Tibial nerve (tissue), 4 donors: ENCODE data around the gene RAD50. TPM values are rescaled to one million over a fixed set of nuclear protein-coding genes. Genes with fewer than 3 reads are reported as not detected.
"Not testable (repeated sequence)": the region's sequence is repeated elsewhere in the genome, so short reads cannot be mapped to it uniquely, and the experiment has no call there.

Experiments
- DNase-seq, 2 donors: peaks; one replicate each; pipeline ENCODE4 v3.0.0-alpha.2; 2019; ENCODE audit warnings: low spot score in 2 of 2
- H3K27ac ChIP-seq, 4 donors: fragments of 200-600 bp; sonication (generic) in 3 of 4; one replicate each; pipeline ENCODE4 v1.5.1; 2017 to 2019; ENCODE audit warnings: mild to moderate bottlenecking in 1 of 4
- H3K27me3 ChIP-seq, 2 donors: fragments of 200-600 bp; sonication (generic) in 1 of 2; one replicate each; pipeline versions ENCODE4 v1.5.1 to v1.6.0; 2017 to 2019
- H3K36me3 ChIP-seq, 3 donors: fragments of 200-600 bp; sonication (generic); one replicate each; pipeline ENCODE4 v1.5.1; 2018 to 2019
- H3K4me1 ChIP-seq, 4 donors: fragments of 200-600 bp; sonication (generic) in 3 of 4; one replicate each; pipeline ENCODE4 v1.5.1; 2017 to 2019
- H3K4me3 ChIP-seq, 4 donors: fragments of 200-600 bp; sonication (generic) in 3 of 4; one replicate each; pipeline ENCODE4 v1.5.1; 2017 to 2019; ENCODE audit warnings: mild to moderate bottlenecking in 1 of 4, moderate library complexity in 1 of 4
- H3K9me3 ChIP-seq, 4 donors: fragments of 200-600 bp; sonication (generic) in 3 of 4; one replicate each; pipeline ENCODE4 v1.5.1; 2017 to 2019
- EP300 ChIP-seq, 2 donors: sonication (generic); formaldehyde crosslinking; IDR thresholded peaks; one replicate each; pipeline ENCODE4 v1.6.1; 2017; ENCODE audit warnings: antibody characterized with exemption in 2 of 2, mild to moderate bottlenecking in 1 of 2
- POLR2A ChIP-seq, 2 donors: fragments of 450-650 bp; IDR thresholded peaks; one replicate each; pipeline ENCODE4 v1.6.1; 2017; ENCODE audit warnings: antibody characterized with exemption in 2 of 2, mild to moderate bottlenecking in 2 of 2, moderate library complexity in 2 of 2
- whole genome bisulfite sequencing, 2 donors: methylation state at CpG; one replicate each; pipeline ENCODE4 v1.1.5; 2018; 5-methylcytosine and 5-hydroxymethylcytosine counted together
- total RNA-seq, 4 donors: library from RNA; depleted of rRNA; stranded (reverse); fragments of >200 nt; gene quantifications; one replicate each; pipeline ENCODE4 v1.1.0, GENCODE V29; 2016
- TF ChIP-seq, protein P1 (sequence below), 5 experiments: fragments of 200-600 bp in 3 of 5; fragments of 450-650 bp in 2 of 5; sonication (generic) in 3 of 5; IDR thresholded peaks; one replicate each; pipeline ENCODE4 v1.5.1; 2016 to 2019; ENCODE audit warnings: antibody characterized with exemption in 5 of 5, mild to moderate bottlenecking in 3 of 5, moderate library complexity in 2 of 5

Gene RAD50
- total RNA-seq, 4 donors from 2014 or later, result 36.5 to 40.5 (median 39.2) TPM

DNA sequence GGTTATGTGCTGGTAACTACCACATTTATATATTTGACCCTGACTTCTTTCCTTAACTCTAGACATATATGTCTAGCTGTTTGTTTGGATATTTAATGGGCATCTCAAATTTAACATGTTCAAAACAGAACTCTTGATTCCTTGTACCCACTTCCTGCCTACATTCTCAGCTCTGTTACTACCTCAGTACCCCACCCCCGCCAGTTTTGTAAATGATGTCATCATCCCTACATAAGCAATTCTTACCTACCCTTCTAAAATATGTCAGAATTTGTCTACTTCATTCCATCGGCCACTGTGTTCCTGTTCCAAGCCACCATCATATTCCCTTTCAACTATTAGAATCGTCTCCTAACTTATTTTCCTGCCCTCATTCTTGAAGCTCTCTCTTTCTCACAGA lies 4.8 kb downstream of the RAD50 start:
- peaks cover 0 to 22% (median 12%) of the 10 kb centered on the region in 4 donors for H3K4me1 ChIP-seq
- no peak for TF ChIP-seq POLR2A (IDR thresholded peaks at IDR 0.05)
- no peak overlapping the region for H3K27ac ChIP-seq
- no peaks in the 10 kb centered on the region for H3K27me3 ChIP-seq
- no peak overlapping the region for H3K4me3 ChIP-seq
- 91 to 97% methylated on average over 3 of the region's 3 CpGs for WGBS, 2 donors
- H3K36me3 ChIP-seq, result peaks cover 0 to 57% (median 0%) of the 10 kb centered on the region in 3 donors
- DNase-seq, result no peak
- peaks cover 0 to 15% (median 2%) of the 10 kb centered on the region in 4 donors for H3K9me3 ChIP-seq

DNA sequence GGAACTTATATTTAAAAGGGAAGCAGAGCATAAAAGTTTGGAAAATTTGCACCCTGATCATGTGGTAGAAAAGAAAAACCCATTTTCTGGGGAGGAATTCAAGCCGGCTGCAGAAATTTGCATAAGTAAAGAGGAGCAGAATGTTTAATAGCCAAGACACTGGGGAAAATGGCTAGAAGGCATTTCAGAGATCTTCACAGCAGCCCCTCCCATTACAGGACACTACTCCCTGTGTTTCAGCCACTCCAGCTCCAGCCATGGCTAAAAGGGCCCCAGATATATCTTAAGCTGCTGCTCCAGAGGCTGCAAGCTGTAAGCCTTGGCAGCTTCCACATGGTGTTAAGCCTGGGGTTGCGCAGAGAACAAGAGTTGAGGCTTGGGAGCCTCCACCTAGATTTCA lies 7.8 kb downstream of the RAD50 start:
- H3K4me3 ChIP-seq, DNase-seq, H3K27ac ChIP-seq, H3K4me1 ChIP-seq, H3K27me3 ChIP-seq: not testable (repeated sequence)
- 96 to 98% methylated on average over 1 to 2 of the region's 2 CpGs for WGBS, 2 donors
- Histone ChIP-seq H3K9me3 (peaks cover 0 to 15% (median 2%) of the 10 kb centered on the region in 4 donors), H3K36me3 (peaks cover 0 to 71% (median 0%) of the 10 kb centered on the region in 3 donors)

DNA sequence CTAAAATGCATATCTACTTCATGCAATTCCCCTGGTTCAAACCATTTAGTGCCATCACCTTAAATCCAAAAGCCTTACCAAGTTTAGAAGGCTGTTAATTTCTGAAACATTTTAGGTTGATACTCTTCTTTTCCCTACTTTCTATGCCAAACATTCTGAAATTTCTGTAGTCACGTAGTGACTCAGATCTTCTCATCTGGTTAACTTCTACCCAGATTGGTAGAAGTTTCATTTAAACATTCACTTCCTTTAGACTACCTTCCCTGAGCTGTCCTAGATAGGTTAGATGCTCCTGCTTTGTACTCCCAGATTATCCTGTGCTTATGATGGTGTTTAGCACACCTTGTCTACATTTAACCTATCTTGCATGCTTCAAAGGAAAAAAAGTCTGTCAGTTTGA lies 9.9 kb downstream of the RAD50 start:
- Histone ChIP-seq H3K4me3 (no peak overlapping the region), H3K27me3 (no peaks in the 10 kb centered on the region), H3K27ac (no peak overlapping the region), H3K4me1 (no peaks in the 10 kb centered on the region), H3K36me3 (peaks cover 0 to 58% (median 0%) of the 10 kb centered on the region in 3 donors), H3K9me3 (peaks cover 0 to 15% (median 2%) of the 10 kb centered on the region in 4 donors)
- 91 to 98% methylated on average over 1 of the region's 1 CpG for WGBS, 2 donors
- TF ChIP-seq POLR2A (IDR thresholded peaks at IDR 0.05) (no peak), EP300 (IDR thresholded peaks at IDR 0.05) (no peak)
- TF ChIP-seq, protein P1, sequence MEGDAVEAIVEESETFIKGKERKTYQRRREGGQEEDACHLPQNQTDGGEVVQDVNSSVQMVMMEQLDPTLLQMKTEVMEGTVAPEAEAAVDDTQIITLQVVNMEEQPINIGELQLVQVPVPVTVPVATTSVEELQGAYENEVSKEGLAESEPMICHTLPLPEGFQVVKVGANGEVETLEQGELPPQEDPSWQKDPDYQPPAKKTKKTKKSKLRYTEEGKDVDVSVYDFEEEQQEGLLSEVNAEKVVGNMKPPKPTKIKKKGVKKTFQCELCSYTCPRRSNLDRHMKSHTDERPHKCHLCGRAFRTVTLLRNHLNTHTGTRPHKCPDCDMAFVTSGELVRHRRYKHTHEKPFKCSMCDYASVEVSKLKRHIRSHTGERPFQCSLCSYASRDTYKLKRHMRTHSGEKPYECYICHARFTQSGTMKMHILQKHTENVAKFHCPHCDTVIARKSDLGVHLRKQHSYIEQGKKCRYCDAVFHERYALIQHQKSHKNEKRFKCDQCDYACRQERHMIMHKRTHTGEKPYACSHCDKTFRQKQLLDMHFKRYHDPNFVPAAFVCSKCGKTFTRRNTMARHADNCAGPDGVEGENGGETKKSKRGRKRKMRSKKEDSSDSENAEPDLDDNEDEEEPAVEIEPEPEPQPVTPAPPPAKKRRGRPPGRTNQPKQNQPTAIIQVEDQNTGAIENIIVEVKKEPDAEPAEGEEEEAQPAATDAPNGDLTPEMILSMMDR (IDR thresholded peaks at IDR 0.05), result no peak
- DNase-seq, result no peak

DNA sequence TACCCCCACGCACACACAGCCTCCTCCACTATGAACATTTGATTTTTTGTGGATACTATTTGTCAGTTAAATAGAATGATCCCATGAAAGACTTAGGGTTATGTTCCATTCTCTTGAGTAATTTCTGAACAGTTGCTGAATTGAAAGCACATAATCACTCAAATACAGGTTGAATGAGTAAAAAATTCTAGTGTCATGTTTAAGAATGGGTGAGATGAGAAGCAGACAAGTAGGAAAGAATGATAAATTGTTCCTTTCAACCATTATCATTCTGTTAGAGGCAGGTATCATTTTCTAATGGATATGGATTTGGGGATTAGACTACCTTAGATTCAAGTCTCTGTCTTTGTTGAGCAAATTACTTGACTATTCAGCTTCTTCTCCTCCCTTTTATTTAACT lies 19.3 kb downstream of the RAD50 start:
- TF ChIP-seq, protein P1 (IDR thresholded peaks at IDR 0.05), result no peak
- TF ChIP-seq EP300 (IDR thresholded peaks at IDR 0.05) (no peak), POLR2A (IDR thresholded peaks at IDR 0.05) (no peak)
- DNase-seq, result no peak
- Histone ChIP-seq H3K27ac (no peak overlapping the region), H3K4me1 (no peaks in the 10 kb centered on the region), H3K27me3 (no peaks in the 10 kb centered on the region), H3K9me3 (no peaks in the 10 kb centered on the region), H3K4me3 (no peak overlapping the region), H3K36me3 (peaks cover 0 to 71% (median 0%) of the 10 kb centered on the region in 3 donors)
- WGBS, 2 donors, result 98% methylated on average over 1 of the region's 1 CpG

DNA sequence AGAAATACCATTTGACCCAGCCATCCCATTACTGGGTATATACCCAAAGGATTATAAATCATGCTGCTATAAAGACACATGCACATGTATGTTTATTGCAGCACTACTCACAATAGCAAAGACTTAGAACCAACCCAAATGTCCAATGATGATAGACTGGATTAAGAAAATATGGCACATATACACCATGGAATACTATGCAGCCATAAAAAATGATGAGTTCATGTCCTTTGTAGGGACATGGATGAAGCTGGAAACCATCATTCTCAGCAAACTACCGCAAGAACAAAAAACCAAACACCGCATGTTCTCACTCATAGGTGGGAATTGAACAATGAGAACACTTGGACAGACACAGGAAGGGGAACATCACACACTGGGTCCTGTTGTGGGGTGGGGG lies 27.8 kb downstream of the RAD50 start:
- H3K27me3 ChIP-seq, H3K4me1 ChIP-seq, H3K9me3 ChIP-seq, H3K4me3 ChIP-seq, H3K27ac ChIP-seq, DNase-seq: not testable (repeated sequence)
- H3K36me3 ChIP-seq, result peaks cover 0 to 77% (median 0%) of the 10 kb centered on the region in 3 donors
- 97 to 100% methylated on average over 2 of the region's 2 CpGs for WGBS, 2 donors

DNA sequence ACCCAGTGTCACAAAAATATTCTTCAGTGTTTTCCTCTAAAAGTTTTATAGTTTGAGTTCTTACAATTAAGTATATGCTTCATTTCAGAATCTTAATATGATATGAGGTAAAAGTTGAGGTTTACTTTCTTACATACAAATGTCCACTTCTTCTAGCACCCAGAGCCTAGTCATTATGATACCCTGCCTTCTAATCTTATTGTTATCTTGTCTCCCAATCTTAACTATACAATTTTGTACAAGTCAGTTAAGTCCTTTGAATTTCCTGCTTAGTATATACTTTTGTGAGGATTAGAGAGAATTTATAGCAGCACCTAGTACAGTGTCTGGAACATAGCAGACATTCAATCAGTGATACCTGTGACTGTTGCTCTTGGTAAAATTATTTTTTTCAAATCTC lies 29.3 kb downstream of the RAD50 start:
- Histone ChIP-seq H3K4me1 (no peaks in the 10 kb centered on the region), H3K27me3 (no peaks in the 10 kb centered on the region), H3K4me3 (no peak overlapping the region), H3K36me3 (peaks cover 0 to 86% (median 0%) of the 10 kb centered on the region in 3 donors), H3K27ac (no peak overlapping the region), H3K9me3 (no peaks in the 10 kb centered on the region)
- TF ChIP-seq POLR2A (IDR thresholded peaks at IDR 0.05) (no peak), EP300 (IDR thresholded peaks at IDR 0.05) (no peak)
- TF ChIP-seq, protein P1 (IDR thresholded peaks at IDR 0.05), result no peak
- no peak for DNase-seq

DNA sequence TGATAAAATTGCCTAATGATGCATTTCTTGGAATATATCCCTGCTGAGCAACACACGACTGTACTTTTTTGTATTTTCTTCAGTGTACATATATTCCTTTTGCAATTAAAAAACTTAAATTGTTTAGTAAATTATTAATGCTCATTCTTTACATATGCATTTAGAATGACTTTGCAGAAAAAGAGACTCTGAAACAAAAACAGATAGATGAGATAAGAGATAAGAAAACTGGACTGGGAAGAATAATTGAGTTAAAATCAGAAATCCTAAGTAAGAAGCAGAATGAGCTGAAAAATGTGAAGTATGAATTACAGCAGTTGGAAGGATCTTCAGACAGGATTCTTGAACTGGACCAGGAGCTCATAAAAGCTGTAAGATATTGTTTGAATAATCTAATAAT lies 32.7 kb downstream of the RAD50 start:
- H3K4me3 ChIP-seq, result no peak overlapping the region
- 79 to 85% methylated on average over 1 of the region's 1 CpG for WGBS, 2 donors
- DNase-seq, result no peak
- H3K9me3 ChIP-seq, result no peaks in the 10 kb centered on the region
- TF ChIP-seq, protein P1 (IDR thresholded peaks at IDR 0.05), result no peak
- no peak for TF ChIP-seq EP300 (IDR thresholded peaks at IDR 0.05)
- TF ChIP-seq POLR2A (IDR thresholded peaks at IDR 0.05), result no peak
- no peaks in the 10 kb centered on the region for H3K4me1 ChIP-seq
- H3K27ac ChIP-seq, result no peak overlapping the region
- peaks cover 0 to 77% (median 0%) of the 10 kb centered on the region in 3 donors for H3K36me3 ChIP-seq
- no peaks in the 10 kb centered on the region for H3K27me3 ChIP-seq
